ENCODE data around the gene UCMA.
A peak's percentile ranks its signal among the peaks of the same experiment; 100 is the strongest.

UCMA gene

DNA sequence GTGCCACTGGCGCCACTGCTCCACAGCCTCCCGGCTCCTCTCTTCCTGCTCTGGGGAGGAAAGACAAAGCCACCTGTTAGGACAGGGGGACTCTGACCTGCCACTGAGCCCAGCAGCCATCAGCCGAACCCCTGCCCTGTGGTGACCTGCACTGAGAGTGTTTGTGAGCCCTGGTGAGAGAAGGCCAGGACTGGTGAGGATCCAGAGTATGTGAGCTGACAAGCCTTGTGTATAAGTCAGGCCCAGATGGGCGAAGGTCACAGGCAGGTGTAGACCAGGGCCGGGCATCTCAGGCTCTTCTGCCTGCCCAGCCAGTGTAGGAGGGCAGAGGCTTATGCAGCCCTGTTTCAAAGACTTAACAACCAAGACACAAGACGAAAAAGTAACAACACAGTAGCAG is 12.0 kb downstream of the UCMA start:
- no peak for TF ChIP-seq CTCF (IDR thresholded peaks at IDR 0.05; ENCODE audit: low read depth, low read length, missing control alignments)
- Histone ChIP-seq H3K27ac (no peak overlapping the region), H3K27me3 (replicated peaks) (no peaks in the 10 kb centered on the region), H3K4me3 (ENCODE audit: low read depth, low read length) (no peak overlapping the region), H3K36me3 (replicated peaks) (no peaks in the 10 kb centered on the region)
- in situ Hi-C loops (cut with HindIII; ENCODE audit: low pct_ligation_motif_present, low sequenced_read_pairs), result no loop called here
- no peak for DNase-seq

GRCh38 chr10:13221572-13221971 is 12.6 kb downstream of the UCMA start:
- in situ Hi-C loops (cut with HindIII; ENCODE audit: low pct_ligation_motif_present, low sequenced_read_pairs), result no loop called here
- DNase-seq, result no peak
- Histone ChIP-seq H3K27ac (no peak overlapping the region), H3K36me3 (replicated peaks) (no peaks in the 10 kb centered on the region), H3K27me3 (replicated peaks) (no peaks in the 10 kb centered on the region), H3K4me3 (ENCODE audit: low read depth, low read length) (no peak overlapping the region)
- no peak for TF ChIP-seq CTCF (IDR thresholded peaks at IDR 0.05; ENCODE audit: low read depth, low read length, missing control alignments)

- Histone ChIP-seq H3K27me3 (replicated peaks) (no peaks in the 10 kb centered on the region), H3K4me3 (ENCODE audit: low read depth, low read length) (no peak overlapping the region), H3K36me3 (replicated peaks) (no peaks in the 10 kb centered on the region), H3K27ac (no peak overlapping the region)
- TF ChIP-seq CTCF (IDR thresholded peaks at IDR 0.05; ENCODE audit: low read depth, low read length, missing control alignments), result peak; percentile 43
- in situ Hi-C loops (cut with HindIII; ENCODE audit: low pct_ligation_motif_present, low sequenced_read_pairs), result no loop called here
- no peak for DNase-seq
Measured at GRCh38 chr10:13219685-13220670, 14.2 kb downstream of the UCMA start.

DNA sequence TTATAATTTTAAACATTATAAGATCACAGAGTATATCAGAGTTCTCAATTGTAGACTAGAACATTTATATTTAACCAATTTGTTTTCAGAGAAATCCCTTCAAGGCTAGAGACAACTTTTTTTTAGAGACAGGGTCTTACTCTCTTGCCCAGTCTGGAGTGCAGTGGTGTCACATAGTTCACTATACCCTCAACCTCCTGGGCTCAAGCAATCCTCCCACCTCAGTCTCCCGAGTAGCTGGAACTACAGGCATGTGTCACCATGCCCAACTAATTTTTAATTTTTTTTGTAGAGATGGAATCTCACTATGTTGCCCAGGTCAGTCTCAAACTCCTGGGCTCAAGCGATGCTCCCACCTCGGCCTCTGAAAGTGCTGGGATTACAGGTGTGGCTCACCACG is 15.3 kb downstream of the UCMA start:
- no peaks in the 10 kb centered on the region for H3K36me3 ChIP-seq (replicated peaks)
- TF ChIP-seq CTCF (IDR thresholded peaks at IDR 0.05; ENCODE audit: low read depth, low read length, missing control alignments), result no peak
- DNase-seq, result no peak
- H3K27me3 ChIP-seq (replicated peaks), result no peaks in the 10 kb centered on the region
- H3K27ac ChIP-seq, result no peak overlapping the region
- H3K4me3 ChIP-seq (ENCODE audit: low read depth, low read length), result no peak overlapping the region
- in situ Hi-C loops (cut with HindIII; ENCODE audit: low pct_ligation_motif_present, low sequenced_read_pairs), result no loop called here

DNA sequence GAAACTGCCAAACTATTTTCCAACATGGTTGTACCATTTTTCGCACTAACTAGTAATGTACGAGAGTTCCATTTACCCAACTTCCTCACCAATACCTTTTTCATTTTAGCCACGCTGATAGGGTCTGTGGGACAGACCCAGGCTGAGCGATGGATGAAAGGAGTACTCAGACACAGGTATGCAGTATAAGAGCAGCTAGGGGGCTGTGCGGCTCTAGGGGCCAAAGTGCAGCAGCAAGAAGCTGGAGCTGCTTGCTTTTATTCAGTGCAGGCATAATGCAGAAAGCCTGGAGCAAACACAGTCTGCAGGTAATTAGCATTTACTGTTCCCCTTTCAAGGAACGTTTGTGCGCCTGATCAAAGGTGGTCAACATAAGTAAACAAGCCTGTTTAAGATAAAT is 21.0 kb downstream of the UCMA start:
- DNase-seq, result no peak
- Histone ChIP-seq H3K27me3 (replicated peaks) (no peaks in the 10 kb centered on the region), H3K27ac (no peak overlapping the region), H3K36me3 (replicated peaks) (no peaks in the 10 kb centered on the region), H3K4me3 (ENCODE audit: low read depth, low read length) (no peak overlapping the region)
- no peak for TF ChIP-seq CTCF (IDR thresholded peaks at IDR 0.05; ENCODE audit: low read depth, low read length, missing control alignments)
- in situ Hi-C loops (cut with HindIII; ENCODE audit: low pct_ligation_motif_present, low sequenced_read_pairs), result no loop called here
